Epithelial cell of prostate (primary cell): ENCODE measurements around the gene DPP10.

Experiments
- DNase-seq: peaks from one replicate; pipeline ENCODE4 v3.0.0-alpha.2; 2011; ENCODE audit warnings: low read depth, low spot score
- H3K27ac ChIP-seq: fragments of 450-650 bp; 2 replicates; pipeline ENCODE4 v1.5.1; 2017; ENCODE audit warnings: mild to moderate bottlenecking

Gene DPP10

GRCh38 chr2:115183144-115183543 is 740.7 kb downstream of the DPP10 start:
- H3K27ac ChIP-seq, result no peak overlapping the region
- DNase-seq, result no peak

- no peak overlapping the region for H3K27ac ChIP-seq
Observed at GRCh38 chr2:115190459-115190858, 748.0 kb downstream of the DPP10 start.

GRCh38 chr2:115194623-115195022 is 752.2 kb downstream of the DPP10 start:
- DNase-seq, result no peak

More at GRCh38 chr2:115190459-115190858, 748.0 kb downstream of the DPP10 start:
- no peak for DNase-seq

GRCh38 chr2:115196587-115196986 is 754.1 kb downstream of the DPP10 start:
- DNase-seq, result no peak
- H3K27ac ChIP-seq, result no peak overlapping the region

More at GRCh38 chr2:115194623-115195022, 752.2 kb downstream of the DPP10 start:
- no peak overlapping the region for H3K27ac ChIP-seq

GRCh38 chr2:115199966-115200365 is 757.5 kb downstream of the DPP10 start:
- no peak overlapping the region for H3K27ac ChIP-seq
- DNase-seq, result no peak

- H3K27ac ChIP-seq, result no peak overlapping the region
- no peak for DNase-seq
Observed at GRCh38 chr2:115201386-115201785, 758.9 kb downstream of the DPP10 start.

GRCh38 chr2:115208493-115209164 is 766.2 kb downstream of the DPP10 start:
- no peak for DNase-seq
- H3K27ac ChIP-seq, result no peak overlapping the region

- DNase-seq, result no peak
- no peak overlapping the region for H3K27ac ChIP-seq
Observed at GRCh38 chr2:115214050-115214449, 771.6 kb downstream of the DPP10 start.

GRCh38 chr2:115219296-115219695 is 776.9 kb downstream of the DPP10 start:
- no peak for DNase-seq
- H3K27ac ChIP-seq, result no peak overlapping the region

GRCh38 chr2:115234186-115234585 is 791.7 kb downstream of the DPP10 start:
- no peak for DNase-seq
- no peak overlapping the region for H3K27ac ChIP-seq

- no peak for DNase-seq
- no peak overlapping the region for H3K27ac ChIP-seq
Observed at GRCh38 chr2:115234737-115235136, 792.3 kb downstream of the DPP10 start.

- no peak overlapping the region for H3K27ac ChIP-seq
- DNase-seq, result no peak
Observed at GRCh38 chr2:115248066-115248465, 805.6 kb downstream of the DPP10 start.

GRCh38 chr2:115277366-115277765 is 834.9 kb downstream of the DPP10 start:
- no peak for DNase-seq
- H3K27ac ChIP-seq, result no peak overlapping the region

GRCh38 chr2:115285416-115285815 is 843.0 kb downstream of the DPP10 start:
- H3K27ac ChIP-seq, result no peak overlapping the region

GRCh38 chr2:115290478-115290877 is 848.0 kb downstream of the DPP10 start:
- no peak overlapping the region for H3K27ac ChIP-seq
- DNase-seq, result no peak

More at GRCh38 chr2:115285416-115285815, 843.0 kb downstream of the DPP10 start:
- DNase-seq, result no peak

GRCh38 chr2:115292742-115293141 is 850.3 kb downstream of the DPP10 start:
- DNase-seq, result no peak
- H3K27ac ChIP-seq, result no peak overlapping the region

GRCh38 chr2:115294999-115295398 is 852.6 kb downstream of the DPP10 start:
- no peak for DNase-seq
- H3K27ac ChIP-seq, result no peak overlapping the region

GRCh38 chr2:115297056-115297455 is 854.6 kb downstream of the DPP10 start:
- H3K27ac ChIP-seq, result no peak overlapping the region
- no peak for DNase-seq

GRCh38 chr2:115299199-115299598 is 856.8 kb downstream of the DPP10 start:
- DNase-seq, result no peak

GRCh38 chr2:115305712-115306111 is 863.3 kb downstream of the DPP10 start:
- no peak for DNase-seq
- no peak overlapping the region for H3K27ac ChIP-seq

More at GRCh38 chr2:115299199-115299598, 856.8 kb downstream of the DPP10 start:
- no peak overlapping the region for H3K27ac ChIP-seq

- no peak overlapping the region for H3K27ac ChIP-seq
- no peak for DNase-seq
Observed at GRCh38 chr2:115314119-115314518, 871.7 kb downstream of the DPP10 start.

GRCh38 chr2:115327061-115327460 is 884.6 kb downstream of the DPP10 start:
- DNase-seq, result no peak
- H3K27ac ChIP-seq, result no peak overlapping the region
